BLaER1 treated with 17β-estradiol and CSF1 and Interleukin-3, amounts not matched to agents 10 nM and 100 nM (cell line): ENCODE data around the gene TTYH2.

ENCODE experiments used
- H3K27ac ChIP-seq, 11 experiments: shearing (Covaris generic); formaldehyde crosslinking; 2 replicates each; pipeline ENCODE4 v1.8.1; 2022
- H3K27me3 ChIP-seq, 11 experiments: shearing (Covaris generic); formaldehyde crosslinking; 2 replicates each; pipeline ENCODE4 v1.8.1; 2022
- H3K36me3 ChIP-seq, 11 experiments: shearing (Covaris generic); formaldehyde crosslinking; 2 replicates each; pipeline ENCODE4 v1.8.1; 2022
- H3K4me1 ChIP-seq, 10 experiments: shearing (Covaris generic); formaldehyde crosslinking; 2 replicates each; pipeline ENCODE4 v1.8.1; 2022
- H3K4me2 ChIP-seq, 11 experiments: shearing (Covaris generic); formaldehyde crosslinking; 2 replicates each; pipeline ENCODE4 v1.8.1; 2022
- H3K4me3 ChIP-seq, 10 experiments: shearing (Covaris generic); formaldehyde crosslinking; 2 replicates each; pipeline ENCODE4 v1.8.1; 2022
- H3K9ac ChIP-seq, 11 experiments: shearing (Covaris generic); formaldehyde crosslinking; 2 replicates each; pipeline ENCODE4 v1.8.1; 2022
- H3K9me3 ChIP-seq, 11 experiments: shearing (Covaris generic); formaldehyde crosslinking; replicated peaks in 1 of 11; 2 replicates each; pipeline ENCODE4 v1.8.1; 2022
- H4K20me1 ChIP-seq, 11 experiments: shearing (Covaris generic); formaldehyde crosslinking; 2 replicates each; pipeline ENCODE4 v1.8.1; 2022
- Cebpa-rat ChIP-seq, 11 experiments: shearing (Covaris generic); IDR thresholded peaks; 2 replicates each; pipeline ENCODE4 v1.8.1; 2022

TTYH2 gene

DNA sequence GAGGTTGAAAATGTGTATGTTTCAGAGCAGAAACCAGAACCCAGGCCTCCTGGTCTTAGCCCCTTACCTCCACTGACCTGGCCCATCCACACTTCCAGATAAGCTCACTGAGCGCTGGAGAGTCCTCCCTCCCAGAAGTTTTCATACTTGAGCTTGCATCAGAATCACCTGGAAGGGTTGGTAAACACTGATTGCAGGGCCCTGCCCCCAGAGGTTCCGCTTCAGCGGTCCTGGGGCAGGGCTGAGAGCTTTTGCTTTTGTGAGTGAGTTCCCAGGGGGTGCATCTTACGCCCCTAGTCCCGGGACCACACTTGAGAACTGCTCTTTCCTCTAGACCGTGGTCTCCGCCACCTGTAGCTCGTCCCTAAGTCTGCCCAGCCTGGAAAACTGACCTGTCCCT lies 20.6 kb downstream of the TTYH2 start:
- Histone ChIP-seq H3K9ac (peak overlapping the region in 4 of 11 experiments; percentile 21 to 30 (median 24); a peak in 3 of 22 replicates), H3K27me3 (no peaks in the 10 kb centered on the region), H3K27ac (peak overlapping the region in 3 of 11 experiments; percentile 53 to 72 (median 66); a peak in 3 of 22 replicates), H3K4me2 (peak overlapping the region; percentile 21 to 85 (median 60); a peak in 21 of 22 replicates), H3K9me3 (no peaks in the 10 kb centered on the region), H3K36me3 (peaks cover 11 to 60% (median 24%) of the 10 kb centered on the region in 11 experiments; a peak in 16 of 22 replicates), H3K4me1 (peaks cover 25 to 58% (median 28%) of the 10 kb centered on the region in 10 experiments), H3K4me3 (no peak overlapping the region), H4K20me1 (peaks cover 0 to 9% (median 0%) of the 10 kb centered on the region in 11 experiments; a peak in 2 of 22 replicates)
- TF ChIP-seq Cebpa-rat (IDR thresholded peaks at IDR 0.05), result no peak

DNA sequence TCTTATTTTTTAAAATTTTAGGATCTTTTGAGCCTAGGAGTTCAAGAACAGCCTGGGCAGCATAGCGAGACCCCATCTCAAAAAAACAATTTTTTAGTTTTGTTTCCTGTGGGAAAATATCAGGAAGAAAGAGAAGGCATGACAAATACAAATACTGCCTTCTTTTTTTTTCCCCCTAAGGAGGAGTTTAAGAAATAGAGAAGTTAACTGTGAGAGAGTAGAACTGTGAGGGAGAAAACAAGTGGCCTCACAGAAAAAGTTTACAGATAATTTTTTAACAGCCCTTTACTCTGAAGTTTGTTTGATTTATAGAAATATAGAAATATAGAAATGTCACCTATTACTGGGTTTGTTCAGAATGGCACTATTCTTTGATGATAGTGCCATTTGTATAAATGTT lies 21.1 kb downstream of the TTYH2 start:
- Histone ChIP-seq H3K36me3 (peaks cover 11 to 62% (median 27%) of the 10 kb centered on the region in 11 experiments; a peak in 16 of 22 replicates), H3K4me1 (peaks cover 25 to 63% (median 32%) of the 10 kb centered on the region in 10 experiments), H3K27ac (peak overlapping the region in 8 of 11 experiments; percentile 13 to 72 (median 56); a peak in 11 of 22 replicates), H3K27me3 (no peaks in the 10 kb centered on the region), H3K9ac (peak overlapping the region in 6 of 11 experiments; percentile 8 to 57 (median 44); a peak in 9 of 22 replicates), H3K4me3 (no peak overlapping the region), H3K9me3 (no peaks in the 10 kb centered on the region), H3K4me2 (peak overlapping the region; percentile 37 to 85 (median 64)), H4K20me1 (peaks cover 0 to 9% (median 0%) of the 10 kb centered on the region in 11 experiments; a peak in 1 of 22 replicates)
- no peak for TF ChIP-seq Cebpa-rat (IDR thresholded peaks at IDR 0.05)

DNA sequence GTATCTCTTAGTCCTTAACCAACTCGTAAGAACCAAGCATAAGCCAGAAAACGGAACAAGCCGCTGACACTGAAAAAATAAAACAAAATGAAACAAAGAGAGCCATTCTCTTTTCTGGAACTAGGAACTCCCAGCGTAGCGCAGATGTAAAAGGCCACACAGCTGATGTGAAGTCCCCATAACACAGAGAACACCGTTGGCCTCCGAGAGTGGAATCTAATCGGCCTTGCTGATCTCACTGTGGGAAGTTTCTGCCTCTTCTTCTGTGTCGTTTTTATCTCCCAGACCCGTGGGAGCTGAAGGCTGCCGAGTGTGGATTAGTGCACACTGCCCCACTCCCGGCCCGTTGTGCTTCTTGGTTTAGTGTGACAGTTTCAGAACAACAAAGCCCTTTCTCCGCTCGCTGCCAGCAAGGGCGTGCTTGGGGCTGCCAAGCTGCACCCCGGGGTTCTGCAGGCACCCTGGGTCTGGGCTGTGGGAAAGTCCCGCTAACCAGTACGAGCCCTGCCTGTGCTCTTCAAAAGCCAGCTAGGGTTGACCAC lies 21.7 kb downstream of the TTYH2 start:
- no peak overlapping the region for H3K4me3 ChIP-seq
- H3K4me1 ChIP-seq, result peaks cover 25 to 70% (median 38%) of the 10 kb centered on the region in 10 experiments
- peak overlapping the region; percentile 26 to 85 (median 62) for H3K4me2 ChIP-seq
- H4K20me1 ChIP-seq, result peaks cover 0 to 9% (median 0%) of the 10 kb centered on the region in 11 experiments; a peak in 1 of 22 replicates
- no peaks in the 10 kb centered on the region for H3K27me3 ChIP-seq
- TF ChIP-seq Cebpa-rat (IDR thresholded peaks at IDR 0.05), result no peak
- H3K9ac ChIP-seq, result peak overlapping the region in 10 of 11 experiments; percentile 8 to 64 (median 38); a peak in 13 of 22 replicates
- H3K36me3 ChIP-seq, result peaks cover 11 to 62% (median 25%) of the 10 kb centered on the region in 11 experiments; a peak in 16 of 22 replicates
- no peaks in the 10 kb centered on the region for H3K9me3 ChIP-seq
- peak overlapping the region in 9 of 11 experiments; percentile 13 to 72 (median 53); a peak in 16 of 22 replicates for H3K27ac ChIP-seq

DNA sequence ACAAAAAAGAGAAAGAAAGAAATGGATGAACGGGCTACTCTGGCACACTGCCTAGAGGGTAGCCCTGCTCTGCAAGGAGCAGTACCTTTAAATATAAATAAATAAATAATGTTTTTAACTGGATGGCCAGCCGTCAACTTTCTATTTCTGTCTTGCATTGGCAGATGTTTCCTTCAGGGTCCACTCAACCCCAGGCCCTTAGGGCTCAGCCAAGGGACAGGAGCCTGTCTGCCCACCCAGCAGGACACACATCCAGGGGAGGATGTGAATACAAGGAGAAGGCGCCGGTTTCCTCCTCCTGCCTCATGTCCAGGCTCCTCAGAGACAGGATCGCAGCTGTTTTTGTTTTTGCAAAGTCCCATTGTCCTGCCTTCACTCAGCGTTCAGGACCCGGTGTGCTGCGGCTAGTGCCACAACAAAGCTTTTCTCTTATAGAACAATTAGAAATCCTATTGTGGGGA lies 22.6 kb downstream of the TTYH2 start:
- H3K4me3 ChIP-seq, result no peak overlapping the region
- TF ChIP-seq Cebpa-rat (IDR thresholded peaks at IDR 0.05), result no peak
- H3K36me3 ChIP-seq, result peaks cover 7 to 53% (median 19%) of the 10 kb centered on the region in 11 experiments; a peak in 16 of 22 replicates
- peak overlapping the region in 6 of 11 experiments; percentile 42 to 85 (median 66); a peak in 8 of 22 replicates for H3K4me2 ChIP-seq
- H3K27me3 ChIP-seq, result no peaks in the 10 kb centered on the region
- H4K20me1 ChIP-seq, result peaks cover 0 to 9% (median 0%) of the 10 kb centered on the region in 11 experiments; a peak in 1 of 22 replicates
- no peaks in the 10 kb centered on the region for H3K9me3 ChIP-seq
- H3K4me1 ChIP-seq, result peaks cover 30 to 78% (median 46%) of the 10 kb centered on the region in 10 experiments
- H3K27ac ChIP-seq, result no peak overlapping the region
- H3K9ac ChIP-seq, result 0 out of 22 replicates have a peak overlapping the region, but pooled peaks of 1 of the 11 experiments have one; percentile 25

DNA sequence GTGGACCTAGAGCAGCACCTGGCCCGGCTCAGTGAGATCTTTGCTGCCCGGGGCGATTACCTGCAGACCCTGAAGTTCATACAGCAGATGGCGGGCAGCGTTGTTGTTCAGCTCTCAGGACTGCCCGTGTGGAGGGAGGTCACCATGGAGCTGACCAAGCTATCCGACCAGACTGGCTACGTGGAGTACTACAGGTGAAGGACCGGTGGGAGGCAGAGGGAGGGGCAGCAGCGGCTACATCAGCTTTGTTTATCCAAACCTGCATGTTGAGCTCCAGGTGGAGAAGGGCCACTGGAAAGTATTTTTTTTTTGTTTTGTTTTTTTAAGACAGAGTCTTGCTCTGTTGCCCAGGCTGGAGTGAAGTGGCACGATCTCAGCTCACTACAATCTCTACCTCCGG lies 23.9 kb downstream of the TTYH2 start:
- H3K4me1 ChIP-seq, result peaks cover 42 to 89% (median 58%) of the 10 kb centered on the region in 10 experiments
- no peak for TF ChIP-seq Cebpa-rat (IDR thresholded peaks at IDR 0.05)
- no peak overlapping the region for H3K9ac ChIP-seq

DNA sequence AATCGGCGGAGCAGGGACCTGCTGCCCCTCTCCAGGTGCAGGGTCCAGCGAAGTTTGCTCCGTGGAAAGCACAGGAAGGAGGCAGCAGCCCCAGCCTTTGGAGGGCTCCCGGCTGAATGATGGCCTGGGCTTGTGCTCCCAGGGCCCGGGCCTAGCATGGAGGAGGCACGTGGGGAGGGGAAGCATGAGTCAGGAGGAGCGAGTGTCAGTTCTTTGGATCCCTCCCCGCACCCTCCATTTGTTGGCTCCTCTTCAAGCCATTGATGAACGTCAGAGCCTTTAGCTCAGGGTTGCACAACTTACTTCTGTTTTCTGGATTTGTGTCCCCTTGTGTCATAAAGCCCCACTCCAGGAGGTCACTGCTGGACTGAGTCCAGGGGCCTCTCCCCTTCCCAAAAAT lies 25.8 kb downstream of the TTYH2 start:
- TF ChIP-seq Cebpa-rat (IDR thresholded peaks at IDR 0.05), result peak in 4 of 11 experiments; percentile 9 to 49 (median 29); a peak in 2 of 22 replicates
- Histone ChIP-seq H3K9ac (no peak overlapping the region; a peak in 1 of 22 replicates), H3K4me1 (peaks cover 33 to 76% (median 48%) of the 10 kb centered on the region in 10 experiments), H3K4me2 (peak overlapping the region in 5 of 11 experiments; percentile 29 to 81 (median 75); a peak in 9 of 22 replicates), H3K27ac (peak overlapping the region in 3 of 11 experiments; percentile 7 to 42 (median 30); a peak in 3 of 22 replicates), H4K20me1 (peaks cover 0 to 15% (median 0%) of the 10 kb centered on the region in 11 experiments; a peak in 2 of 22 replicates), H3K36me3 (peaks cover 0 to 42% (median 12%) of the 10 kb centered on the region in 11 experiments; a peak in 13 of 22 replicates), H3K27me3 (no peaks in the 10 kb centered on the region), H3K4me3 (no peak overlapping the region), H3K9me3 (no peaks in the 10 kb centered on the region)

More for the DNA sequence above, 23.9 kb downstream of the TTYH2 start:
- Histone ChIP-seq H3K4me3 (no peak overlapping the region), H4K20me1 (peaks cover 0 to 16% (median 0%) of the 10 kb centered on the region in 11 experiments; a peak in 2 of 22 replicates), H3K27ac (no peak overlapping the region), H3K4me2 (no peak overlapping the region), H3K9me3 (no peaks in the 10 kb centered on the region), H3K36me3 (peaks cover 0 to 39% (median 11%) of the 10 kb centered on the region in 11 experiments; a peak in 11 of 22 replicates), H3K27me3 (no peaks in the 10 kb centered on the region)

DNA sequence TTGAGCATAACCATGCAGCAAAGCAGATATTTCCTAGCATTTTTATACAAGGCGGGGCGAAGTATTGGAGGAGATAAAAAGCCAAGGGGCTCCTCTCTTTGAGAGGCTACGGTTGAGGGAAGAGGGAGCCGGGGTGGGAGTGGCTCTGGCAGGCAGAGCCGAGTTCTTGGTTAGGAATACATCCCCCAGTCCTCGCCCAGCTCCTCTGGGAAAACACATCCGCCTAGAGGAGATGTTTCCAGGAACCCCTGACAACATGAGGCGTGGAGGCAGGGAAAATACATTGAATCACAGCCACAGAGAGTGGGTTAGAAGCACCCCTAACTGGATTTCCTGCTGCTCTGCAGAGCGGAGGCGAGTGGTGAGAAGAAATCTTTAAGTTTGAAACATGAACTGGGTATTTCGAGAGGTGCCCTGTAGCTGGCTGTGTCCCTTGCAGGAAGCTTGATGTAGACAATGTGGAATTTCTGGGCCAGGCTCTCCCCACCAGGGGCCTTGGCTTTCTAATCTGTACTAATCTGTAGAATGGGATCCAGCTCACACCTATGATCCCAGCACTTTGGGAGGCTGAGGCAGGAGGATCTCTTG lies 27.3 kb downstream of the TTYH2 start:
- H3K27me3 ChIP-seq, result no peaks in the 10 kb centered on the region
- peaks cover 0 to 15% (median 0%) of the 10 kb centered on the region in 11 experiments; a peak in 3 of 22 replicates for H4K20me1 ChIP-seq
- H3K4me1 ChIP-seq, result peaks cover 18 to 70% (median 38%) of the 10 kb centered on the region in 10 experiments
- no peak for TF ChIP-seq Cebpa-rat (IDR thresholded peaks at IDR 0.05)
- peaks cover 0 to 53% (median 12%) of the 10 kb centered on the region in 11 experiments; a peak in 13 of 22 replicates for H3K36me3 ChIP-seq
- H3K4me2 ChIP-seq, result peak overlapping the region; percentile 57 to 83 (median 73)
- H3K9ac ChIP-seq, result peak overlapping the region in 6 of 11 experiments; percentile 19 to 64 (median 44); a peak in 6 of 22 replicates
- H3K9me3 ChIP-seq, result no peaks in the 10 kb centered on the region
- H3K4me3 ChIP-seq, result no peak overlapping the region
- peak overlapping the region in 3 of 11 experiments; percentile 49 to 63 (median 54); a peak in 4 of 22 replicates for H3K27ac ChIP-seq

DNA sequence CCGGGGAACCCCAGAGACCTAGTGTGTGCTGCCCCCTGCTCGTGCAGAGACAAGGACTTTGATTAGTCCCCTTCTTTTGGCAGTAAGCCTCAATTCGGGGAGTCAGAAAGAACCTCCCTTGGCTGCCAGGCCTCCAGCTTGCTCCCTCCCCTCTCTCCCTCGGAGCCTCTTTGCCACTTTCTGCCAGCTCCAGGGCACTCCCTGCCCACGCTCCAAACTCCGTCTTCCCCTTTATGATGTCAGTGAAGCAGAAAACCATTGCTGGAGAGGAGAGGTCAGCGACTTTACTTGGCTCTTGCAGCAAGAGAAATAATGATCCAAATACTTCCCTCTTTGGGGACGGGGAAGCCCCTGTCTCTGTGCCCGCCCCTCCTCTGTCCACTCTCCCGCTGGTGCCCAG lies 28.1 kb downstream of the TTYH2 start:
- TF ChIP-seq Cebpa-rat (IDR thresholded peaks at IDR 0.05), result no peak
- Histone ChIP-seq H3K9me3 (peaks cover 0 to 5% (median 4%) of the 10 kb centered on the region in 11 experiments; a peak in 14 of 22 replicates), H3K9ac (peak overlapping the region in 8 of 11 experiments; percentile 2 to 64 (median 44); a peak in 10 of 22 replicates), H3K27ac (peak overlapping the region in 7 of 11 experiments; percentile 25 to 63 (median 44); a peak in 8 of 22 replicates), H3K4me3 (no peak overlapping the region), H3K4me2 (peak overlapping the region; percentile 57 to 83 (median 73)), H4K20me1 (peaks cover 0 to 15% (median 0%) of the 10 kb centered on the region in 11 experiments; a peak in 3 of 22 replicates), H3K36me3 (peaks cover 0 to 56% (median 12%) of the 10 kb centered on the region in 11 experiments; a peak in 13 of 22 replicates), H3K27me3 (no peaks in the 10 kb centered on the region), H3K4me1 (peaks cover 18 to 70% (median 39%) of the 10 kb centered on the region in 10 experiments)
